ENCODE results near the gene WDPCP. TPM values are rescaled to one million over a fixed set of nuclear protein-coding genes. Genes with fewer than 3 reads are reported as not detected.
A peak's percentile ranks its signal among the peaks of the same experiment; 100 is the strongest.

The WDPCP gene
- total and polyA plus RNA-seq, 2 of the 13 experiments (the other 11 are each of a cell fraction or from before 2014, with no cell fraction given), result 2.9 to 5.2 TPM

- 0 out of 2 replicates have a peak, but pooled peaks have one; percentile 3 for TF ChIP-seq RBFOX2 (IDR thresholded peaks at IDR 0.05; ENCODE audit: low read depth, low read length)
- TF ChIP-seq FOXA1 (IDR thresholded peaks at IDR 0.05), result no peak
- 0 out of 2 replicates have a peak, but pooled peaks have one; percentile 22 for TF ChIP-seq FOXA1 (CRISPR knock-in tag; IDR thresholded peaks at IDR 0.05)
- TF ChIP-seq IRF2 (CRISPR knock-in tag; IDR thresholded peaks at IDR 0.05), result peak; percentile 51; the same call in 1 of the 2 replicates
- TF ChIP-seq MED13 (CRISPR knock-in tag; IDR thresholded peaks at IDR 0.05), result no peak
- peak; percentile 76; the same call in 1 of the 2 replicates for TF ChIP-seq ZNF317 (CRISPR knock-in tag; IDR thresholded peaks at IDR 0.05)
- no peak for TF ChIP-seq DRAP1 (CRISPR knock-in tag; IDR thresholded peaks at IDR 0.05)
- TF ChIP-seq, protein P1, sequence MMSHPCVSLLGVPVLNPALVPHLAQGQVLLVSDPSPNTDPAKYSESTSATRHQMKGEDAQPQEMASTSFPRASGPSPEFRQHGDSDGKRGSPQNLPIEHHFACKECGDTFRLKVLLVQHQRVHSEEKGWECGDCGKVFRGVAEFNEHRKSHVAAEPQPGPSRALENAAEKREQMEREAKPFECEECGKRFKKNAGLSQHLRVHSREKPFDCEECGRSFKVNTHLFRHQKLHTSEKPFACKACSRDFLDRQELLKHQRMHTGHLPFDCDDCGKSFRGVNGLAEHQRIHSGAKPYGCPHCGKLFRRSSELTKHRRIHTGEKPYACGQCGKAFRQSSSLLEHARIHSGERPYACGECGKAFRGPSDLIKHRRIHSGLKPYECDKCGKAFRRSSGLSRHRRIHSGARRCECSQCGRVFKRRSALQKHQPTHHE (CRISPR knock-in tag; IDR thresholded peaks at IDR 0.05; ENCODE audit: borderline replicate concordance), result no peak
- TF ChIP-seq, protein P2, sequence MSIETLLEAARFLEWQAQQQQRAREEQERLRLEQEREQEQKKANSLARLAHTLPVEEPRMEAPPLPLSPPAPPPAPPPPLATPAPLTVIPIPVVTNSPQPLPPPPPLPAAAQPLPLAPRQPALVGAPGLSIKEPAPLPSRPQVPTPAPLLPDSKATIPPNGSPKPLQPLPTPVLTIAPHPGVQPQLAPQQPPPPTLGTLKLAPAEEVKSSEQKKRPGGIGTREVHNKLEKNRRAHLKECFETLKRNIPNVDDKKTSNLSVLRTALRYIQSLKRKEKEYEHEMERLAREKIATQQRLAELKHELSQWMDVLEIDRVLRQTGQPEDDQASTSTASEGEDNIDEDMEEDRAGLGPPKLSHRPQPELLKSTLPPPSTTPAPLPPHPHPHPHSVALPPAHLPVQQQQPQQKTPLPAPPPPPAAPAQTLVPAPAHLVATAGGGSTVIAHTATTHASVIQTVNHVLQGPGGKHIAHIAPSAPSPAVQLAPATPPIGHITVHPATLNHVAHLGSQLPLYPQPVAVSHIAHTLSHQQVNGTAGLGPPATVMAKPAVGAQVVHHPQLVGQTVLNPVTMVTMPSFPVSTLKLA (IDR thresholded peaks at IDR 0.05), result no peak
Measured at GRCh38 chr2:63590626-63591408, 2.5 kb upstream of the WDPCP start (continued).

Measured in HepG2 (cell line).